OCI-LY7 (cell line): ENCODE data around the gene ARHGAP24. TPM values are rescaled to one million over a fixed set of nuclear protein-coding genes. Genes with fewer than 3 reads are reported as not detected.
A peak's percentile ranks its signal among the peaks of the same experiment; 100 is the strongest.

ENCODE experiments used
- BruUV-seq: library from RNA; stranded (reverse); fragments of 400-500 nt; replicated peaks from 2 replicates; lab custom pipeline; 2021; lab: Mats Ljungman, UMichigan
- CTCF ChIA-PET: fragments of 300-600 bp; sonication (Branson Sonifier 250); formaldehyde crosslinking; loops from one replicate; lab custom pipeline; 2022; ENCODE audit warnings: antibody characterized with exemption; ENCODE audit not compliant: unreplicated experiment; lab: Charles Lee
- POLR2A ChIA-PET: fragments of 300-600 bp; sonication (Branson Sonifier 250); formaldehyde crosslinking; loops from one replicate; lab custom pipeline; 2022; ENCODE audit warnings: antibody characterized with exemption; lab: Charles Lee
- DNase-seq: peaks from one replicate; pipeline ENCODE4 v3.0.0-alpha.2; 2015; ENCODE audit warnings: low spot score
- H2AFZ ChIP-seq: fragments of 200-600 bp; sonication (generic), shearing (Covaris generic); 2 replicates; pipeline ENCODE4 v1.6.1; 2014; ENCODE audit warnings: mild to moderate bottlenecking, antibody characterized with exemption, low read length, moderate library complexity
- H3K27ac ChIP-seq: fragments of 200-600 bp; sonication (generic); 2 replicates; pipeline ENCODE4 v1.5.1; 2014; ENCODE audit warnings: mixed run types, low read depth, mild to moderate bottlenecking, moderate library complexity, low read length, inconsistent platforms; ENCODE audit not compliant: poor library complexity, severe bottlenecking
- H3K36me3 ChIP-seq: fragments of 200-600 bp; sonication (generic); 2 replicates; pipeline ENCODE4 v1.6.1; 2014; ENCODE audit warnings: mild to moderate bottlenecking, antibody characterized with exemption, low read length, moderate library complexity, mixed read lengths; ENCODE audit not compliant: insufficient read depth
- H3K4me1 ChIP-seq: fragments of 200-600 bp; sonication (generic); 2 replicates; pipeline ENCODE4 v1.5.1; 2014; ENCODE audit warnings: mild to moderate bottlenecking, low read length; ENCODE audit not compliant: insufficient read depth, poor library complexity, severe bottlenecking
- H3K4me2 ChIP-seq: fragments of 200-600 bp; sonication (generic); 2 replicates; pipeline ENCODE4 v1.6.1; 2014; ENCODE audit warnings: mild to moderate bottlenecking, low read length
- H3K4me3 ChIP-seq: fragments of 200-600 bp; sonication (generic); 2 replicates; pipeline ENCODE4 v1.5.1; 2014; ENCODE audit warnings: mild to moderate bottlenecking, low read depth, low read length; ENCODE audit not compliant: poor library complexity, severe bottlenecking
- H3K79me2 ChIP-seq: fragments of 200-600 bp; sonication (generic); 2 replicates; pipeline ENCODE4 v1.6.1; 2016; ENCODE audit warnings: low read depth, mild to moderate bottlenecking, low read length, moderate library complexity, mixed read lengths; ENCODE audit not compliant: insufficient read depth
- H3K9me2 ChIP-seq: fragments of 200-600 bp; sonication (generic); 2 replicates; pipeline ENCODE4 v1.6.1; 2016; ENCODE audit warnings: mild to moderate bottlenecking, low read length, mixed read lengths; ENCODE audit not compliant: insufficient read depth
- H3K9me3 ChIP-seq: fragments of 200-600 bp; sonication (generic); 2 replicates; pipeline ENCODE4 v1.6.1; 2014; ENCODE audit warnings: mild to moderate bottlenecking, mixed run types, low read length, mixed read lengths
- H4K20me1 ChIP-seq: fragments of 200-600 bp; sonication (generic); 2 replicates; pipeline ENCODE4 v1.6.1; 2014; ENCODE audit warnings: mild to moderate bottlenecking, antibody characterized with exemption, low read length, moderate library complexity, mixed read lengths; ENCODE audit not compliant: insufficient read depth
- CTCF ChIP-seq: fragments of 200-600 bp; sonication (generic); conservative IDR thresholded peaks from 2 replicates; pipeline ENCODE4 v1.5.1; 2014; ENCODE audit warnings: mild to moderate bottlenecking, antibody characterized with exemption, low read length, moderate library complexity, mixed read lengths
- EZH2phosphoT487 ChIP-seq: fragments of 200-600 bp; sonication (generic); IDR thresholded peaks from 2 replicates; pipeline ENCODE4 v1.6.1; 2018; ENCODE audit warnings: low read depth, borderline replicate concordance, mild to moderate bottlenecking, mixed run types, antibody characterized with exemption, low read length, moderate library complexity, mixed read lengths
- intact Hi-C: fragments of 100-400 bp; cut with micrococcal nuclease; formaldehyde crosslinking; loops from one replicate; pipeline ENCODE4 v1.10.0; 2022; ENCODE audit not compliant: unreplicated experiment
- total RNA-seq, 2 experiments: library from RNA; depleted of rRNA in 1 of 2; stranded (reverse); fragments of >200 nt in 1 of 2; shearing (Covaris generic) in 1 of 2; gene quantifications; 2 replicates each; pipeline ENCODE4 v1.2.3, GENCODE V29; 2014 to 2022

ARHGAP24 gene
- total RNA-seq, 2 experiments from 2014 or later = 0.88 to 4.4 TPM

DNA sequence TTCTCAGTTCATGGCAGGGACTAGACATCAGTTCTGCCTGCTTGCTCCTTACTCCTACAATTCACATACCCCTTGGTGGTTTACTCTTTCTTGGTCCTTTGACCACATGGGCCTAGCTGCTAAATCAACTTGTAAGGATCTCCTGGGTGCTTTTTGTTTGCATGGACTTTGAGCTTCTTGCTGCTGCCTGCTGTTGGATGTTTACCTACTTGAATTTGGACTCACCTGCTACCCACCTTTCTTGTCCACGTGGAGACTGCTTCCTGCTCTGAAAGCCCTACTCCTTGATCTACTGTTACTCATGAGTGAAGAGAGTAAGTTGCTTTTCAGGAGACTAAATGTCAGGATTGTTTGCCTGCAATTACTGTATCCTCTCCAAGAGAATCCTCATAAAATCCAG, 15.2 kb upstream of the ARHGAP24 start:
- no TSS peak for BruUV-seq
- POLR2A ChIA-PET = interaction anchor here (0.7 to 3.4 kb wide), 8 partner anchors 9 to 320 kb away, joined by 3 to 17 read pairs (median 3); partner anchors contain the start of gene ARHGAP24

GRCh38 chr4:85474356-85474755, 594 bp upstream of the ARHGAP24 start:
- TF ChIP-seq CTCF (no peak), EZH2phosphoT487 (no peak)
- no peak overlapping the region for H3K4me3 ChIP-seq
- H3K27ac ChIP-seq = no peak overlapping the region
- H4K20me1 ChIP-seq = no peaks in the 10 kb centered on the region
- ChIA-PET POLR2A (interaction anchor here (0.6 to 3.9 kb wide), 14 partner anchors 9 to 252 kb away, joined by 3 to 18 read pairs (median 4); no protein-coding TSS in a partner anchor), CTCF (interaction anchor here (1.8 to 1.9 kb wide), 2 partner anchors 16 to 25 kb away, joined by 4 to 7 read pairs; no protein-coding TSS in a partner anchor)
- no peaks in the 10 kb centered on the region for H3K9me2 ChIP-seq
- intact Hi-C loops = loop anchor here (2.0 kb wide), 2 partner anchors 186 to 274 kb away; no protein-coding TSS in a partner anchor
- no peak overlapping the region for H2AFZ ChIP-seq
- no peak for DNase-seq
- no peaks in the 10 kb centered on the region for H3K79me2 ChIP-seq
- no TSS peak for BruUV-seq
- no peaks in the 10 kb centered on the region for H3K9me3 ChIP-seq
- H3K4me2 ChIP-seq = peak overlapping the region; percentile 66; the same call in 1 of the 2 replicates
- no peaks in the 10 kb centered on the region for H3K36me3 ChIP-seq
- no peaks in the 10 kb centered on the region for H3K4me1 ChIP-seq

More for the DNA sequence above, 15.2 kb upstream of the ARHGAP24 start:
- Histone ChIP-seq H3K79me2 (no peaks in the 10 kb centered on the region), H3K4me1 (no peaks in the 10 kb centered on the region), H3K36me3 (no peaks in the 10 kb centered on the region), H3K4me3 (no peak overlapping the region), H2AFZ (no peak overlapping the region), H3K9me3 (no peaks in the 10 kb centered on the region), H3K9me2 (no peaks in the 10 kb centered on the region), H3K4me2 (no peak overlapping the region), H3K27ac (no peak overlapping the region), H4K20me1 (no peaks in the 10 kb centered on the region)
- TF ChIP-seq EZH2phosphoT487 = no peak
- no peak for TF ChIP-seq CTCF
- intact Hi-C loops = no loop called here
- CTCF ChIA-PET = no interaction called here
- no peak for DNase-seq

GRCh38 chr4:85475631-85476233, 782 bp downstream of the ARHGAP24 start:
- no peaks in the 10 kb centered on the region for H3K4me1 ChIP-seq
- H3K36me3 ChIP-seq = no peaks in the 10 kb centered on the region
- ChIA-PET POLR2A (interaction anchor here (0.6 to 4.6 kb wide), 10 partner anchors 10 to 273 kb away, joined by 3 to 31 read pairs (median 4); no protein-coding TSS in a partner anchor), CTCF (interaction anchor here (1.9 kb wide), 1 partner anchor 15 kb away, joined by 7 read pairs; no protein-coding TSS in a partner anchor)
- H3K9me3 ChIP-seq = no peaks in the 10 kb centered on the region
- no peak overlapping the region for H3K4me3 ChIP-seq
- peak overlapping the region; percentile 50; the same call in 1 of the 2 replicates for H3K4me2 ChIP-seq
- H3K79me2 ChIP-seq = no peaks in the 10 kb centered on the region
- BruUV-seq = no TSS peak
- no peaks in the 10 kb centered on the region for H3K9me2 ChIP-seq
- H3K27ac ChIP-seq = no peak overlapping the region
- no peak for TF ChIP-seq EZH2phosphoT487
- TF ChIP-seq CTCF = no peak
- intact Hi-C loops = loop anchor here (1.0 to 5.0 kb wide), 4 partner anchors 26 to 273 kb away; no protein-coding TSS in a partner anchor
- no peak for DNase-seq
- H2AFZ ChIP-seq = no peak overlapping the region
- H4K20me1 ChIP-seq = no peaks in the 10 kb centered on the region
